Measurements from ENCODE around the gene TENM3. TPM values are rescaled to one million over a fixed set of nuclear protein-coding genes. Genes with fewer than 3 reads are reported as not detected.

Gene TENM3
- total and polyA plus RNA-seq, 2 of the 8 experiments (the other 6 are each of a cell fraction or from before 2014, with no cell fraction given), result 36.9 to 69.3 TPM

DNA sequence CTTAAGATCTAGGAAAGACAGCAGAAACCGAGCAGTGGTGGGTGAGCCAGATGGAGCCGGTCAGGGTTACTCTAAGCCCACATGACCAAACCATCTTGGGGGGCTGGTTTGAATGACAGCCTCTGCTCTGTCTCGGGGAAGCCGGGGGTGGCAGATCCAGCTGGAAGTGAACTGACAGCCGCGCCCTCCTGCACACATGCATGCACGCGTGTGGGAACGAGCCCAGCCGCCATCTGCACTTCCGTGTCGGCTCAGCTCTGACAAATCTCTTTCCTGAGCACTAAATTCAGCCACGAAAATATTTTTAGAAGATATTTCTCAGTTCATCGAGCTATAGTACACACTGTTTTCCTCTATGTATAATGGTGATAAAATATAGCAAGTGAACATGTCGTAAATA is 558.4 kb downstream of the TENM3 start (continued):
- no peak for TF ChIP-seq SIN3A (conservative IDR thresholded peaks at IDR 0.05 in 1 of 2, IDR thresholded peaks at IDR 0.05 in 1 of 2; ENCODE audit: low read depth in 1 of 2, low read length in 2 of 2)
- TF ChIP-seq, protein P1, sequence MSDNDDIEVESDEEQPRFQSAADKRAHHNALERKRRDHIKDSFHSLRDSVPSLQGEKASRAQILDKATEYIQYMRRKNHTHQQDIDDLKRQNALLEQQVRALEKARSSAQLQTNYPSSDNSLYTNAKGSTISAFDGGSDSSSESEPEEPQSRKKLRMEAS (IDR thresholded peaks at IDR 0.05), result no peak
- TF ChIP-seq EZH2 (IDR thresholded peaks at IDR 0.05; ENCODE audit: low read depth, low read length, severe bottlenecking), result no peak
- TF ChIP-seq NANOG (IDR thresholded peaks at IDR 0.05; ENCODE audit: insufficient read depth, low read depth, low read length, poor library complexity, severe bottlenecking), result no peak
